Thyroid gland (tissue), 4 donors: Measurements from ENCODE around the gene SNX9.

Experiments used
- CTCF ChIP-seq, 6 experiments: fragments of 200-600 bp in 3 of 6; fragments of 450-650 bp in 3 of 6; sonication (generic) in 3 of 6; IDR thresholded peaks; one replicate each; pipeline ENCODE4 v1.5.1; 2016 to 2019; ENCODE audit warnings: antibody characterized with exemption in 6 of 6, mild to moderate bottlenecking in 2 of 6, inconsistent platforms in 1 of 6, moderate library complexity in 1 of 6
- POLR2A ChIP-seq, 2 donors: fragments of 450-650 bp; IDR thresholded peaks; one replicate each; pipeline ENCODE4 v1.6.1; 2017; ENCODE audit warnings: antibody characterized with exemption in 2 of 2, mild to moderate bottlenecking in 2 of 2, moderate library complexity in 1 of 2

GRCh38 chr6:157785636-157786035, 37.4 kb upstream of the SNX9 start:
- TF ChIP-seq CTCF (IDR thresholded peaks at IDR 0.05), result no peak
- no peak for TF ChIP-seq POLR2A (IDR thresholded peaks at IDR 0.05)
